Activated CD4-positive, alpha-beta T cell treated with anti-CD3 and anti-CD28 coated beads for 48 hours (primary cell): ENCODE measurements around the gene SLC44A5.
"Not testable (repeated sequence)": the region's sequence is repeated elsewhere in the genome, so short reads cannot be mapped to it uniquely, and the experiment has no call there.

ENCODE experiments used
- DNase-seq: peaks from one replicate; pipeline ENCODE4 v3.0.0-alpha.2; 2020

The SLC44A5 gene

DNA sequence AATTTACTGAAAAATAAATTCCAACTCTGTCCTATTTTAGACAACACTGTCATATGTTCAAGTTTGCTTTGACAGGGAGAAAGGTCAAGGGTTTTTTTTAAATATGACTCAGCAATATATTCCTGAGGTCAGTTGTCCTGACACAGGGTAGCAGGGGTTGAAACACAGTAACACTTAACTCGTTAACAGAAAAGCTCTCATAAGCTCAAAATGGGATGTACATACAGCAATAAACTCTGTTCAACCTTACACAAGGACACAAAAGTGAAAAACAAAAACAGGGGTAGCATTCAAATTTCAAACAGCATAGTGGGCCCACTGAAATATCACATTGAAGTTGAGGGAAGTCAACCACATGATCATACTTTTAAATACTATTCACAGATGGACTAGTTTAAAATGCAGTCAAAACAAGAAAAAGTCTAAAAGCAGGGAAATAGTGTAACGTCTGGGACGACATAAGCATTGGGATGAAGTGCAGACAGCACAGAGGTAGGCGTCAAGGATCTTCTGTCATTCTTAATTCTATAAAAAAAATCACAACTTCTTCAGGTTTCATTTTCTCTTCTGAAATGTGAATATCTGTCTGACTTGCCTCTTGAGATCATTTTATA, 89.9 kb downstream of the SLC44A5 start:
- no peak for DNase-seq

- no peak for DNase-seq
These were observed 91.1 kb downstream of the SLC44A5 start for GRCh38 chr1:75519651-75520427.

DNA sequence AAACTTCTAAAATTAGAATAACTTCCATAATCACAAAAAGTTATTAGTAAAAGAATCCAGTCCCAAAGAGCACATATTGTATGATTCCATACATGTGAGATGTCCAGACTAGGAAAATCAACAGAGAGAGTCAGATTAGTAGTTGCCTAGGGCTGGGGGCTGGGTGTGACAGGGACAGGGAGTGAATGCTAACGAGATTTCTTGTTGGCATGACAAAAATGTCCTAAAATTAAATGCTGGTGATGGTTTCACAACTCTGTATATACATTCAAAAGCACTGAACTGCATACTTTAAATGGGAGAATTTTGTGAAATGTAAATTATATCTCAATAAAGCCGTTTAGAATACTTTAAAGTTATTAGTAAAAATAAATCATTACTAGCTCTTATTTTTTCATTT, 92.2 kb downstream of the SLC44A5 start:
- no peak for DNase-seq

GRCh38 chr1:75514270-75514669, 96.6 kb downstream of the SLC44A5 start:
- no peak for DNase-seq

DNA sequence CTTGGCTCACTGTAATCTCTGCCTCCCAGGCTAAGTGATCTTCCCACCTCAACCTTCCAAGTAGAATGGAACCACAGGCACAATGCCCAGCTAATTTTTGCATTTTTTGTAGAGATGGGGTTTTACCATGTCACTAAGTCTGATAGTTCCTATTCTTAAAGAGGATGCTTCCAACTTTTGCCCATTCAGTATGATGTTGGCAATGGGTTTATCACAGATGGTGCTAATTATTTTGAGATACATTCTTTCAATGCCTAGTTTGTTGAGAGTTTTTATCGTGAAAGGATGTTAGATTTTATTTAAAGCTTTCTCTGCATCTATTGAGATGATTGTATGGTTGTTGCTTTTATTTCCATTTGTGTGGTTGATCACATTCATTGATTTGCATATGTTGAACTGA, 103.9 kb downstream of the SLC44A5 start:
- DNase-seq = no peak

- DNase-seq = no peak
These were observed 107.5 kb downstream of the SLC44A5 start for GRCh38 chr1:75503221-75503974.

DNA sequence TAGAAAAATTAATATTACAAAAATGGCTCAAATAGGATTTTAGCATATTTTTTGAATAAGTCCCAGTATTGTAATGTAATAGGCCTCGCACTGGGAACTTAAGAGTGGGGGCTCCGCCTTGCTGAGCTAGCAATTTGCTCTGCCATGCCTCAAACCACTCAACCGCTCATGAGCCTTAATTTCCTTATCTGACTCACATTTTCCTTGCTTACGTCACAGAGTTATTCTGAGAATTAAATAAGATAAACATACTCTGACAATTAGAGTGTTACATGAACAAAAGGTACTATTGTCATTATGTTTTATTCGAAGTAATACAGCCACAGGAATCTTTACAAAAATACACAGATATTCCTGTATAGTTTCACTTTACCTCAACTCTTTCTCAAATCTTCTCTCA, 108.1 kb downstream of the SLC44A5 start:
- no peak for DNase-seq

GRCh38 chr1:75501577-75502295, 109.2 kb downstream of the SLC44A5 start:
- DNase-seq = no peak

GRCh38 chr1:75492011-75492410, 118.9 kb downstream of the SLC44A5 start:
- DNase-seq = no peak

GRCh38 chr1:75487399-75487798, 123.5 kb downstream of the SLC44A5 start:
- no peak for DNase-seq

GRCh38 chr1:75484789-75485188, 126.1 kb downstream of the SLC44A5 start:
- DNase-seq = no peak

- no peak for DNase-seq
These were observed 128.0 kb downstream of the SLC44A5 start for GRCh38 chr1:75482951-75483350.

DNA sequence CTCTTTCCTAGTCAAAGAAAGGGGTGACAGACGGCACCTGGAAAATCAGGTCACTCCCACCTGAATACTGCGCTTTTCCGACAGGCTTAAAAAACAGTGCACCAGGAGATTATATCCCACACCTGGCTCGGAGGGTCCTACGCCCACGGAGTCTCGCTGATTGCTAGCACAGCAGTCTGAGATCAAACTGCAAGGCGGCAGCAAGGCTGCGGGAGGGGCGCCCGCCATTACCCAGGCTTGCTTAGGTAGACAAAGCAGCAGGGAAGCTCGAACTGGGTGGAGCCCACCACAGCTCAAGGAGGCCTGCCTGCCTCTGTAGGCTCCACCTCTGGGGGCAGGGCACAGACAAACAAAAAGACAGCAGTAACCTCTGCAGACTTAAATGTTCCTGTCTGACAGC, 134.4 kb downstream of the SLC44A5 start:
- not testable (repeated sequence) for DNase-seq

DNA sequence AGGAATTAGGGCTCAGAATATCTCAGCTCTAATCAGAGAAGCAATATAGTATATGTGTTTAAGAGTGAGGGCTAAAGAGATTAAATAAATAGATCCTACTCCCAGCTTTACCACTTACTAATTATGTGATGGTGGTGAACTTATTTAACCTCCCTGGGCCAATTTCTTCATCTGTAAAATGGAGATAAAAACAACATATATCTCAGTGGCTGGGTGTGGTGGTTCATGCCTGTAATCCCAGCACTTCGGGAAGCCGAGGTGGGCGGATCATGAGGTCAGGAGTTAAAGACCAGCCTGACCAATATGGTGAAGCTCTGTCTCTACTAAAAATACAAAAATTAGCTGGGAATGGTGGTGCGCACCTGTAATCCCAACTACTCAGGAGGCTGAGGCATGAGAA, 135.2 kb downstream of the SLC44A5 start:
- no peak for DNase-seq

- no peak for DNase-seq
These were observed 137.8 kb downstream of the SLC44A5 start for GRCh38 chr1:75472971-75473603.

DNA sequence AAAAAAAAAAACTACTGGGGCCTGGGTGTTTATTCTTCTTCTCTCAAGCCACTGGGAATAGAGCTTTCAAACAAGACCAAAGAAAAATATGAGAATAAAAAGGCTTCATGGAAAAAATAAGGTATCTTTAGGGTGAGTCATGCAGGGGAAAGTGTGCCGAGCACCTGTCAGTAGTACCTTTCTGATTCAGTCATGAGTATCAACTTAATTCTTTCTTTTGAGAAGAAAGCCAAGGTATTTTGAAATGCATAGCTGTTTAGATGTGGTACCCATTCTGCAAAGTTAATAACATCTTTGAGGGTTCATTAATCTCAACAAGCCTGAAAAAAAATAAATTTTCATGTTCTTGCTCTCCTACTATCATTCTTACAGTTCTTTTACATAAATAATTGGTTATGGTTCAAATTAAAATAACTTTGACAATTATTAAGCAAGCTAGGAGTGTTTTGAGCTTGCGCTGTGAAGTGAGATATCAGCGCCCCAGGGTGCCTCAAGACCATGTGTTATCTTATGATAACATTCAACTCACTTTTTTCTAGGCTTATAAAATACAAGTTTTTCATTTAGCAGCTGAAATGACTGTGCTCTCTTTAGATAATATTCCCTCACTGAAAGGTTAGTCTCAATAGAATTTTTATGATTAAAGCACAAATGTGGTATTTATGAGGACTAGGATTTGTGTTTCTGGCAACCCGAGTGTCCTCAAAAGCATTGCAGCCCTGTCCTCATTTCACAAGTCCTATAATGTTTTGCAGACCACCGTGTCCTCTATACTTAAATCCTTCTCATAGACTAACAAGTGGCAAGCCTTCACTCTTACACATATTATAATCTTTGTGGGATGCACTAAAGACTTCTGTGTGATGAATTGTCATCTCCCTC, 138.6 kb downstream of the SLC44A5 start:
- no peak for DNase-seq

- no peak for DNase-seq
These were observed 139.7 kb downstream of the SLC44A5 start for GRCh38 chr1:75471252-75471651.

DNA sequence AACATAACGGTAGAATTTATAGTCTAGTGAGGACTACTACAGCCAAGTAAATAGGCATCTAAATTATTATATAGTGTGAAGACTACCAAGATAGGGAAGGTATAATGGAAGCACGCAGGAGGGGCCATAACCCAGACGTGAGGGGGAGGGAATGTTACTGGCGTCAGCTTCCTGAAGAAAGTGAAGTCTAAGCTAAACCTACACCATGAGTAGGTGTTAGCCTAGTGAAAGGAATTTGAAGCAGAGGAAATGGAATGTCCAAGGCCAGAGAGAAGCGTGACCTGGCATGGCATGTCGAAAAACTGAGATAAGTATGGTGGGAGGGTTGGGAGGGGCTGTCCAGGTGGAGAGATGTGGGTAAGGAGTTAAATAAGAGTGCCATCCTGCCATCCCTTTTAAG, 140.5 kb downstream of the SLC44A5 start:
- DNase-seq = no peak

GRCh38 chr1:75469586-75470173, 141.2 kb downstream of the SLC44A5 start:
- DNase-seq = no peak

GRCh38 chr1:75461808-75462325, 149.0 kb downstream of the SLC44A5 start:
- DNase-seq = no peak

DNA sequence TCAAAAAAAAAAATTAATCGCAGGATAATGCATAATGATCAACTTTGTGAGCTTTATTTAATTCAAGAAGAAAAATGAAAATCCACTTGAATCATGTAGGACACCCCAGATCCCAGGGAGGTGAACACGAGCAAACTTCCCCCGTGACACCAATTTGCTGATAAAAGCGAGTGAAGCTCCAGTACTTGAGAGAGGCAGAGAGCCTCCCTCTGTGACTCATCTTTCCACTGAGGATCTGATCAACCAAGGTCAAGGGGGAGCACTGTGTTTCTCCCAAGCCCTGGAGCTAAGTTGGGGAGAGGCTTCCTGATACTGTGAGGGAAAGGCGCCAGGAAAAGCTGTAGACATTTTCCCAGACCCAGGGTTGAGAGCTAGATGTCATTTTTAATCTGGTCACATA, 160.9 kb downstream of the SLC44A5 start:
- no peak for DNase-seq
